Measurements from ENCODE around the gene TNIK. TPM values are rescaled to one million over a fixed set of nuclear protein-coding genes. Genes with fewer than 3 reads are reported as not detected.

The TNIK gene
- total RNA-seq, 1 donor from 2014 or later = 2.5 TPM

DNA sequence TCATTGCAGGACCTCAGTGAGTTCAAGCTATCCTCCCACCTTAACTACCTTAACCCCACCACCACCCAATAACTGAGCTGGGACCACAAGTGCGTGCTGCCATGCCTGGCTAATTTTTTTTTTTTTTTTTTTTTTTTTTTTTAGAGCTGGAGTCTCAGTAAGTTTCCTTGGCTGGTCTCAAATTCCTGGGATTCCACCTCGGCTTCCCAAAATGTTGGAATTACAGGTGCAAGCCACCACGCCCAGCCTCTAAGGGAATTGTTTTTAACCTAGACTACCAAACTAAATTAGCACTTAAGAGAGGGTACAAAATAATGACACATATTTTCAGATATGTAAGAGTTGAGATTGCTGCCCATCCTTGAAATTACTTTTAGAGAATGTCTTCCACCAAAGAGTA, 4.3 kb upstream of the TNIK start:
- intact Hi-C loops (cut with micrococcal nuclease) = loop anchor here (5.0 to 10.0 kb wide), 5 partner anchors 210 to 1800 kb away; partner anchors contain the start of genes EIF5A2, FNDC3B and MECOM
- CTCF ChIA-PET = no interaction called here
- no peak overlapping the region for H3K4me3 Mint-ChIP-seq

DNA sequence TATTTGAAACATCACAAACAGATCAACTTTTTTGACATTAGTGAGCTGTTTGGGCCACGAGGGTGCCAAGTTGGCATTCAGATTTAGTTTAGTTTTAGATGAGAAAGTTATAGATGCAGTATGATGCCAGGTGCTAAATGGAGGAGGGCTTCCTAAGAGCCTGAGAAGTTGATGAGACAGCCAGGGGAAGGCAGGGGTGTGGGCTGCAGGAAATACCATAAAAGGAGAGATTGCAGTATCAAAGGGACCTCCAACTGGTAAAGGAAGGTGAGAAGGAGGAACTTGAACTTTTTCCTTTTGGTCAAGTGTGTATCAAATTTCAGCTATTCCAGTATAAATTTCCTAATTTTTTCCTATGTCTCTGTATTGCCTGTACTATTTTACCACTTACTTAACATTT, 2.0 kb upstream of the TNIK start:
- TF ChIP-seq, protein P1, sequence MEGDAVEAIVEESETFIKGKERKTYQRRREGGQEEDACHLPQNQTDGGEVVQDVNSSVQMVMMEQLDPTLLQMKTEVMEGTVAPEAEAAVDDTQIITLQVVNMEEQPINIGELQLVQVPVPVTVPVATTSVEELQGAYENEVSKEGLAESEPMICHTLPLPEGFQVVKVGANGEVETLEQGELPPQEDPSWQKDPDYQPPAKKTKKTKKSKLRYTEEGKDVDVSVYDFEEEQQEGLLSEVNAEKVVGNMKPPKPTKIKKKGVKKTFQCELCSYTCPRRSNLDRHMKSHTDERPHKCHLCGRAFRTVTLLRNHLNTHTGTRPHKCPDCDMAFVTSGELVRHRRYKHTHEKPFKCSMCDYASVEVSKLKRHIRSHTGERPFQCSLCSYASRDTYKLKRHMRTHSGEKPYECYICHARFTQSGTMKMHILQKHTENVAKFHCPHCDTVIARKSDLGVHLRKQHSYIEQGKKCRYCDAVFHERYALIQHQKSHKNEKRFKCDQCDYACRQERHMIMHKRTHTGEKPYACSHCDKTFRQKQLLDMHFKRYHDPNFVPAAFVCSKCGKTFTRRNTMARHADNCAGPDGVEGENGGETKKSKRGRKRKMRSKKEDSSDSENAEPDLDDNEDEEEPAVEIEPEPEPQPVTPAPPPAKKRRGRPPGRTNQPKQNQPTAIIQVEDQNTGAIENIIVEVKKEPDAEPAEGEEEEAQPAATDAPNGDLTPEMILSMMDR (IDR thresholded peaks at IDR 0.05) = no peak
- intact Hi-C loops (cut with micrococcal nuclease) = loop anchor here (5.0 to 10.0 kb wide), 5 partner anchors 207 to 1797 kb away; partner anchors contain the start of genes EIF5A2, FNDC3B and MECOM
- Mint-ChIP-seq H3K9me3 (no peaks in the 10 kb centered on the region), H3K4me1 (peaks cover 39% of the 10 kb centered on the region), H3K36me3 (ENCODE audit: low read depth) (peaks cover 2% of the 10 kb centered on the region), H3K4me3 (peak overlapping the region; percentile 56), H3K27me3 (peaks cover 19% of the 10 kb centered on the region), H3K27ac (no peak overlapping the region)
- no peak for ATAC-seq (ENCODE audit: low read depth)
- POLR2A ChIA-PET = no interaction called here
- no peak for DNase-seq
- CTCF ChIA-PET = no interaction called here

More for the DNA sequence above, 4.3 kb upstream of the TNIK start:
- H3K27ac Mint-ChIP-seq = no peak overlapping the region
- DNase-seq (no peak), ATAC-seq (ENCODE audit: low read depth) (no peak)
- peaks cover 2% of the 10 kb centered on the region for H3K36me3 Mint-ChIP-seq (ENCODE audit: low read depth)
- peaks cover 20% of the 10 kb centered on the region for H3K4me1 Mint-ChIP-seq
- H3K9me3 Mint-ChIP-seq = no peaks in the 10 kb centered on the region
- peaks cover 29% of the 10 kb centered on the region for H3K27me3 Mint-ChIP-seq
- TF ChIP-seq, protein P1 (IDR thresholded peaks at IDR 0.05) = no peak
- POLR2A ChIA-PET = no interaction called here

DNA sequence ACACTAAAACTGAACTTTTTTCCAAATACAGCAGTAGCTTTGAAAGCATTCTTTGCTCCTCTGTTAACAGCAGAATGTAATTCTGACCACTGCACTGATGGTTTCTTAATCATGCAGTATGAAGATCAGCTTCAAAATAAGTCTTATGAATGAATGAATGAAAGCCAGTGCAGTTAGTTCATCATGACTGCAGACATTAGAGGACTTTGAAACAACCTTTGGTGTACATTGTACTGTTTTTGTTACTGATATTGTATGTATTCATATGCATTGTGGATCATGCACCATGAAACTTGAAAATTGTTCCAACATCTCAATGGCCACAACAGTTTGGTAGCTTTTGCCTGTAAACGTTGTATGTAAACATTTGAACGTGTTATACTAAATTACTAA, 1.3 kb upstream of the TNIK start:
- intact Hi-C loops (cut with micrococcal nuclease) = loop anchor here (2.0 to 10.0 kb wide), 7 partner anchors 207 to 1797 kb away; partner anchors contain the start of genes ECT2, EIF5A2, FNDC3B and MECOM
- ChIA-PET CTCF (interaction anchor here (1.2 kb wide), 1 partner anchor 274 kb away, joined by 3 read pairs; no protein-coding TSS in a partner anchor), POLR2A (no interaction called here)
- ATAC-seq (ENCODE audit: low read depth) = no peak
- H3K4me3 Mint-ChIP-seq = peak overlapping the region; percentile 93
- peaks cover 2% of the 10 kb centered on the region for H3K36me3 Mint-ChIP-seq (ENCODE audit: low read depth)
- DNase-seq = no peak
- peak overlapping the region; percentile 50 for H3K27ac Mint-ChIP-seq
- H3K27me3 Mint-ChIP-seq = peaks cover 13% of the 10 kb centered on the region
- H3K9me3 Mint-ChIP-seq = no peaks in the 10 kb centered on the region
- TF ChIP-seq, protein P1 (IDR thresholded peaks at IDR 0.05) = no peak
- peaks cover 39% of the 10 kb centered on the region for H3K4me1 Mint-ChIP-seq

DNA sequence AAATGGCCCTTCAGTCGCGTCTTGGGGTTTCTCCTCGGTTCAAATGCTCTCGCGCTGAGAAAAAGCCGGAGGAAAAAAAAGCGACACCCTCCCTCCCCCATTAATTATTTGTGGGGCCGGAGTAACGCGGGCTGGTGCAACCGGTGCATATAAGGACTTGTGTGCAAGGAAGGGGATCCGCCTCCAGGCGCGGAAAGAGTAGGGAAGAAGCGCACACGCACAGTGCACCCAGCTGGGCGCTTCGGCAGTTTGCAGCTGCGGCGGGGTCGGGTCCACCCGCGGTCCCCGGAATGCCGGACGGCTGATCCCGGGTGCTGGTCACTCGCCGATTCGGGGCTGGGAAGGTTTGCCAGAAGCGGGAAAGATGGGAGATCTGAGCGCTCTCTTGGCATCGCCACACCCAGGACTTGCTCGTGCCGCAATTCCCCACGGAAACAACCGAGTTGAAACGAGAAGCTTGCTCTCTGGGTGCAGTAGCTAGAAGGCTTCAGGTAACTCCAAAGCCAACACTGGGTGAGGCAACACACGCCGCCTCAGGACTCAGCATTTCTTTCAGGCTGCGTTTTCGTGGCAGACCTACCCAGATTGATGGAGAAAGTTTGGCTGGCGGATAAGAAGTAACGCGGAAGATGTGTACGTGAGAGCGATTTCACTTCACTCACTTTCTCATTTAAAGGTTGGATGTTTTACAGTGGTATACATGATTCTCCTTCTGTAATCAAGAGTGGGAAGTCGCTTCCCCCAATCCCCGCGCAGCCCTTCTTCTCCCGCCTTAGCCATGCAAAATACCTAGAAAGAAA, 720 bp upstream of the TNIK start:
- Mint-ChIP-seq H3K27me3 (peaks cover 12% of the 10 kb centered on the region), H3K4me1 (peaks cover 39% of the 10 kb centered on the region), H3K27ac (peak overlapping the region; percentile 77), H3K9me3 (no peaks in the 10 kb centered on the region), H3K4me3 (peak overlapping the region; percentile 93), H3K36me3 (ENCODE audit: low read depth) (peaks cover 2% of the 10 kb centered on the region)
- POLR2A ChIA-PET = interaction anchor here (0.6 to 0.7 kb wide), 4 partner anchors 17 to 1506 kb away, joined by 3 read pairs; no protein-coding TSS in a partner anchor
- peak; percentile 27 for DNase-seq
- CTCF ChIA-PET = interaction anchor here (1.2 kb wide), 1 partner anchor 274 kb away, joined by 3 read pairs; no protein-coding TSS in a partner anchor
- TF ChIP-seq, protein P1 (IDR thresholded peaks at IDR 0.05) = no peak
- intact Hi-C loops (cut with micrococcal nuclease) = loop anchor here (2.0 to 10.0 kb wide), 7 partner anchors 206 to 1796 kb away; partner anchors contain the start of genes ECT2, EIF5A2, FNDC3B and MECOM
- ATAC-seq (ENCODE audit: low read depth) = peak; percentile 14
